HepG2 (cell line): ENCODE data around the gene SYT8. TPM values are rescaled to one million over a fixed set of nuclear protein-coding genes. Genes with fewer than 3 reads are reported as not detected.

ENCODE experiments used
- AKNA ChIP-seq: sonication (generic); formaldehyde crosslinking; IDR thresholded peaks from 2 replicates; pipeline ENCODE4 v1.4.0; 2020; ENCODE audit warnings: missing genetic modification reagents, borderline replicate concordance
- ATM ChIP-seq: fragments of 450-650 bp; IDR thresholded peaks from 2 replicates; pipeline ENCODE4 v1.7.1; 2017; ENCODE audit warnings: mild to moderate bottlenecking, borderline replicate concordance
- EZH2 ChIP-seq: conservative IDR thresholded peaks from 2 replicates; pipeline ENCODE4 v1.6.1; 2012; ENCODE audit warnings: mild to moderate bottlenecking, low read depth, low read length, moderate library complexity
- FOXO1 ChIP-seq: sonication (generic); formaldehyde crosslinking; IDR thresholded peaks from 2 replicates; pipeline ENCODE4 v1.4.0; 2020; ENCODE audit warnings: missing genetic modification reagents
- HOXA7 ChIP-seq: sonication (generic); formaldehyde crosslinking; IDR thresholded peaks from 2 replicates; pipeline ENCODE4 v1.8.1; 2022; ENCODE audit warnings: mild to moderate bottlenecking, missing genetic modification reagents, moderate library complexity
- HOXD1 ChIP-seq: sonication (generic); formaldehyde crosslinking; IDR thresholded peaks from 2 replicates; pipeline ENCODE4 v1.5.0; 2020; ENCODE audit warnings: missing genetic modification reagents
- KLF11 ChIP-seq: IDR thresholded peaks from 2 replicates; pipeline ENCODE4 v1.6.1; 2016; ENCODE audit warnings: missing compliant biosample characterization
- NCOA1 ChIP-seq: sonication (generic); formaldehyde crosslinking; IDR thresholded peaks from 2 replicates; pipeline ENCODE4 v1.9.0; 2021; ENCODE audit warnings: missing genetic modification reagents
- RAD21 ChIP-seq: fragments of 450-650 bp; formaldehyde crosslinking; IDR thresholded peaks from 2 replicates; pipeline ENCODE4 v1.5.0; 2020; ENCODE audit warnings: mild to moderate bottlenecking
- RAD51 ChIP-seq: fragments of 450-650 bp; IDR thresholded peaks from 2 replicates; pipeline ENCODE4 v1.6.1; 2016; ENCODE audit warnings: borderline replicate concordance
- RARG ChIP-seq: sonication (generic); formaldehyde crosslinking; IDR thresholded peaks from 2 replicates; pipeline ENCODE4 v1.4.0; 2020; ENCODE audit warnings: low read depth, mild to moderate bottlenecking, missing genetic modification reagents
- TMF1 ChIP-seq: sonication (generic); formaldehyde crosslinking; IDR thresholded peaks from 2 replicates; pipeline ENCODE4 v1.8.1; 2022; ENCODE audit warnings: low read depth, missing genetic modification reagents
- ZFYVE20 ChIP-seq: sonication (generic); formaldehyde crosslinking; IDR thresholded peaks from 2 replicates; pipeline ENCODE4 v1.8.0; 2023; ENCODE audit warnings: low read depth, mild to moderate bottlenecking, moderate library complexity, missing genetic modification reagents, borderline replicate concordance
- ZNF234 ChIP-seq: sonication (generic); formaldehyde crosslinking; conservative IDR thresholded peaks from 2 replicates; pipeline ENCODE4 v1.5.1; 2020; ENCODE audit warnings: mild to moderate bottlenecking, missing genetic modification reagents
- ZNF264 ChIP-seq: sonication (generic); formaldehyde crosslinking; IDR thresholded peaks from 2 replicates; pipeline ENCODE4 v1.4.0; 2020; ENCODE audit warnings: missing genetic modification reagents
- ZNF326 ChIP-seq: sonication (generic); formaldehyde crosslinking; IDR thresholded peaks from 2 replicates; pipeline ENCODE4 v1.4.0; 2020; ENCODE audit warnings: missing genetic modification reagents, borderline replicate concordance
- ZNF501 ChIP-seq: sonication (generic); formaldehyde crosslinking; IDR thresholded peaks from 2 replicates; pipeline ENCODE4 v1.5.1; 2020; ENCODE audit warnings: mild to moderate bottlenecking, moderate library complexity, missing genetic modification reagents
- ZNF556 ChIP-seq: sonication (generic); formaldehyde crosslinking; IDR thresholded peaks from 2 replicates; pipeline ENCODE4 v1.4.0; 2020; ENCODE audit warnings: mild to moderate bottlenecking, missing genetic modification reagents, borderline replicate concordance
- ZNF570 ChIP-seq: sonication (generic); formaldehyde crosslinking; IDR thresholded peaks from 2 replicates; pipeline ENCODE4 v1.4.0; 2020; ENCODE audit warnings: mild to moderate bottlenecking, missing genetic modification reagents, borderline replicate concordance
- ZNF670 ChIP-seq: sonication (generic); formaldehyde crosslinking; IDR thresholded peaks from 2 replicates; pipeline ENCODE4 v1.8.0; 2022; ENCODE audit warnings: mild to moderate bottlenecking, missing genetic modification reagents, borderline replicate concordance
- ZNF772 ChIP-seq: sonication (generic); formaldehyde crosslinking; IDR thresholded peaks from 2 replicates; pipeline ENCODE4 v1.5.0; 2020; ENCODE audit warnings: mild to moderate bottlenecking, missing genetic modification reagents
- polyA plus RNA-seq, 8 experiments: library from polyadenylated mRNA; depleted of rRNA in 3 of 8; stranded (reverse) in 7 of 8; unstranded in 1 of 8; fragments of >200 nt; fragmentation: Illumina TruSeq in 4 of 8; extraction: Trizol in 4 of 8; gene quantifications; 2 replicates each; pipeline versions ENCODE4 v1.2.1 to v1.2.3, GENCODE V29; 2011 to 2016; ENCODE audit warnings: low read depth in 4 of 8, missing spikeins in 1 of 8, mixed read lengths in 1 of 8; ENCODE audit not compliant: insufficient read depth in 1 of 8
- total RNA-seq, 5 experiments: library from RNA; depleted of rRNA; stranded (reverse); fragments of >200 nt; fragmentation: Illumina TruSeq; extraction: Trizol; gene quantifications; 2 replicates each; pipeline ENCODE4 v1.2.3, GENCODE V29; 2016; ENCODE audit warnings: low read depth in 1 of 5
- TF ChIP-seq, protein P1 (sequence below): sonication (generic); formaldehyde crosslinking; IDR thresholded peaks from 2 replicates; pipeline ENCODE4 v1.8.0; 2022; ENCODE audit warnings: missing genetic modification reagents, mild to moderate bottlenecking, inconsistent platforms, borderline replicate concordance
- TF ChIP-seq, protein P2 (sequence below): sonication (generic); formaldehyde crosslinking; IDR thresholded peaks from 2 replicates; pipeline ENCODE4 v1.5.0; 2020; ENCODE audit warnings: mild to moderate bottlenecking, missing genetic modification reagents, moderate library complexity

SYT8 gene
- total and polyA plus RNA-seq, 2 of the 13 experiments (the other 11 are each of a cell fraction or from before 2014, with no cell fraction given), result 0.60 to 2.3 TPM

- TF ChIP-seq, protein P1, sequence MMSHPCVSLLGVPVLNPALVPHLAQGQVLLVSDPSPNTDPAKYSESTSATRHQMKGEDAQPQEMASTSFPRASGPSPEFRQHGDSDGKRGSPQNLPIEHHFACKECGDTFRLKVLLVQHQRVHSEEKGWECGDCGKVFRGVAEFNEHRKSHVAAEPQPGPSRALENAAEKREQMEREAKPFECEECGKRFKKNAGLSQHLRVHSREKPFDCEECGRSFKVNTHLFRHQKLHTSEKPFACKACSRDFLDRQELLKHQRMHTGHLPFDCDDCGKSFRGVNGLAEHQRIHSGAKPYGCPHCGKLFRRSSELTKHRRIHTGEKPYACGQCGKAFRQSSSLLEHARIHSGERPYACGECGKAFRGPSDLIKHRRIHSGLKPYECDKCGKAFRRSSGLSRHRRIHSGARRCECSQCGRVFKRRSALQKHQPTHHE (CRISPR knock-in tag), result no peak
- no peak for TF ChIP-seq ZNF326
- no peak for TF ChIP-seq AKNA (CRISPR knock-in tag)
- TF ChIP-seq NCOA1 (CRISPR knock-in tag), result peak; percentile 81; the same call in 1 of the 2 replicates
- TF ChIP-seq, protein P2, sequence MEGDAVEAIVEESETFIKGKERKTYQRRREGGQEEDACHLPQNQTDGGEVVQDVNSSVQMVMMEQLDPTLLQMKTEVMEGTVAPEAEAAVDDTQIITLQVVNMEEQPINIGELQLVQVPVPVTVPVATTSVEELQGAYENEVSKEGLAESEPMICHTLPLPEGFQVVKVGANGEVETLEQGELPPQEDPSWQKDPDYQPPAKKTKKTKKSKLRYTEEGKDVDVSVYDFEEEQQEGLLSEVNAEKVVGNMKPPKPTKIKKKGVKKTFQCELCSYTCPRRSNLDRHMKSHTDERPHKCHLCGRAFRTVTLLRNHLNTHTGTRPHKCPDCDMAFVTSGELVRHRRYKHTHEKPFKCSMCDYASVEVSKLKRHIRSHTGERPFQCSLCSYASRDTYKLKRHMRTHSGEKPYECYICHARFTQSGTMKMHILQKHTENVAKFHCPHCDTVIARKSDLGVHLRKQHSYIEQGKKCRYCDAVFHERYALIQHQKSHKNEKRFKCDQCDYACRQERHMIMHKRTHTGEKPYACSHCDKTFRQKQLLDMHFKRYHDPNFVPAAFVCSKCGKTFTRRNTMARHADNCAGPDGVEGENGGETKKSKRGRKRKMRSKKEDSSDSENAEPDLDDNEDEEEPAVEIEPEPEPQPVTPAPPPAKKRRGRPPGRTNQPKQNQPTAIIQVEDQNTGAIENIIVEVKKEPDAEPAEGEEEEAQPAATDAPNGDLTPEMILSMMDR, result peak; percentile 29; the same call in 1 of the 2 replicates
- TF ChIP-seq RARG, result no peak
- TF ChIP-seq ZFYVE20 (CRISPR knock-in tag), result no peak
- peak; percentile 97 for TF ChIP-seq ZNF501 (CRISPR knock-in tag)
- no peak for TF ChIP-seq HOXA7
- no peak for TF ChIP-seq RAD21 (CRISPR knock-in tag)
- TF ChIP-seq FOXO1 (CRISPR knock-in tag), result peak; percentile 62; the same call in 1 of the 2 replicates
- no peak for TF ChIP-seq HOXD1 (CRISPR knock-in tag)
- TF ChIP-seq ZNF264 (CRISPR knock-in tag), result no peak; the same call in 1 of the 2 replicates
- no peak for TF ChIP-seq RAD51
- TF ChIP-seq TMF1, result no peak
- no peak for TF ChIP-seq ATM
- peak; percentile 61; the same call in 1 of the 2 replicates for TF ChIP-seq ZNF670 (CRISPR knock-in tag)
- TF ChIP-seq EZH2, result no peak
- TF ChIP-seq KLF11 (CRISPR knock-in tag), result peak; percentile 87
- TF ChIP-seq ZNF556 (CRISPR knock-in tag), result no peak
- no peak for TF ChIP-seq ZNF234
- TF ChIP-seq ZNF570, result no peak
- peak; percentile 91 for TF ChIP-seq ZNF772 (CRISPR knock-in tag)
These were observed 4.2 kb upstream of the SYT8 start (continued) for GRCh38 chr11:1830322-1831223.
